HL-60/S4 treated with retinoic acid at 250 ng/mL for 4 days and 3 days (cell line): ENCODE results near the gene DNAAF6.

ENCODE experiments used
- in situ Hi-C: fragments of 300-500 bp; cut with MboI; formaldehyde crosslinking; loops from 2 replicates; pipeline ENCODE4 v1.7.0; 2022; ENCODE audit warnings: low sequenced_read_pairs

Gene DNAAF6

GRCh38 chrX:107290019-107290418 is 83.6 kb downstream of the DNAAF6 start:
- in situ Hi-C loops = no loop called here

- in situ Hi-C loops = no loop called here
Observed at GRCh38 chrX:107293056-107293455, 86.6 kb downstream of the DNAAF6 start.
